GM12891 (cell line): ENCODE results near the gene TMED6.

Source experiments
- POLR2A ChIP-seq: IDR thresholded peaks from 2 replicates; pipeline ENCODE4 v1.6.1; 2011; ENCODE audit warnings: low read depth, low read length, control low read depth
- POLR2AphosphoS5 ChIP-seq: IDR thresholded peaks from 2 replicates; pipeline ENCODE4 v1.6.1; 2011; ENCODE audit warnings: low read depth, low read length, control low read depth
- SPI1 ChIP-seq: IDR thresholded peaks from 2 replicates; pipeline ENCODE4 v1.6.1; 2011; ENCODE audit warnings: low read depth, low read length, control low read depth

DNA sequence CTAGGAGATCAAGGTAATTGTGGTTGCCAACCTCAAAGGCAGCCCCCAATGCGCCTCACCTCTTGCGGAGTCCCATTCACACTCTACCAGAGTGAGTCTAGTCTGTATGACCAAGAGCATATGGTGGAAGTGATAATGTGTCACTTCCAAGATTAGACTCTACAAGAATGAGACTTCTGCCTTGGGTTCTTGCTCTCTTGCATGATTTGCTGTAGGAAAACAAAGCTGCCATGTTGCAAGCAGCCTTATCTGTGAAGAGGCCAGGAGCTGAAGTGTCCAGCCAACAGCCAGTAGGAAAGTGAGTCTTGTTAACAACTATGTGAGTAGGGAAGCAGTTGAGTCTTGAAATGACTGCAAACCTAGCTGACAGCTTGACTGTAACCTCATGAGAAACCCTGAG, 30.8 kb upstream of the TMED6 start:
- TF ChIP-seq POLR2A (no peak), POLR2AphosphoS5 (no peak), SPI1 (no peak)
